Astrocyte of the spinal cord (primary cell): ENCODE data around the gene BDNF.

Experiments
- DNase-seq: peaks from one replicate; pipeline ENCODE4 v3.0.0; 2011; ENCODE audit warnings: low read depth, low spot score
- H3K4me3 ChIP-seq: 2 replicates; pipeline ENCODE4 v1.5.1; 2011; ENCODE audit warnings: low read depth, mild to moderate bottlenecking, low read length, moderate library complexity
- CTCF ChIP-seq: IDR thresholded peaks from 2 replicates; pipeline ENCODE4 v1.5.1; 2012; ENCODE audit warnings: low read depth, mild to moderate bottlenecking, low read length, inconsistent platforms
- in situ Hi-C: cut with HindIII; loops from 2 replicates; pipeline ENCODE4 v1.10.0; 2017; ENCODE audit warnings: low sequenced_read_pairs

BDNF gene

DNA sequence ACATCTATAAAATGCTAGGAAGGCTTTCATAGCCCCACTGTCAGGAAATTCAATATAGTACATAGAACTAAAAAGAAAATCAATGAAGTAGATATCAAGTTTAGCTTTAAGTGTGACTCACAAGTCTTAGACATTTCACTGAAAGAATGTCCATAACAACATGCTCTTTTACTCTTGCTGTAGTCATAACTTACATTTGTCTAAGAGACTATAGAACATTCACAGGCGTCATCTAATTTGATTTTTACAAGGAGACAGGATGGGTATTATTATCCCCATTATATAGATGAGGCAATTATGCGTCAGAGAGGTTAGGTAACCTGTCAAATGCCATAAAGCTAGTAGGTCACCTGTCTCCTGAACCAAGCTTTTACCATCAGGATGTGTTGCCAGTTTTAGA, 36.9 kb downstream of the BDNF start:
- in situ Hi-C loops: no loop called here
- DNase-seq: no peak
- no peak overlapping the region for H3K4me3 ChIP-seq
- no peak for TF ChIP-seq CTCF

- in situ Hi-C loops: no loop called here
- no peak overlapping the region for H3K4me3 ChIP-seq
- DNase-seq: no peak
- no peak for TF ChIP-seq CTCF
Observed at GRCh38 chr11:27660171-27660570, 40.1 kb downstream of the BDNF start.

DNA sequence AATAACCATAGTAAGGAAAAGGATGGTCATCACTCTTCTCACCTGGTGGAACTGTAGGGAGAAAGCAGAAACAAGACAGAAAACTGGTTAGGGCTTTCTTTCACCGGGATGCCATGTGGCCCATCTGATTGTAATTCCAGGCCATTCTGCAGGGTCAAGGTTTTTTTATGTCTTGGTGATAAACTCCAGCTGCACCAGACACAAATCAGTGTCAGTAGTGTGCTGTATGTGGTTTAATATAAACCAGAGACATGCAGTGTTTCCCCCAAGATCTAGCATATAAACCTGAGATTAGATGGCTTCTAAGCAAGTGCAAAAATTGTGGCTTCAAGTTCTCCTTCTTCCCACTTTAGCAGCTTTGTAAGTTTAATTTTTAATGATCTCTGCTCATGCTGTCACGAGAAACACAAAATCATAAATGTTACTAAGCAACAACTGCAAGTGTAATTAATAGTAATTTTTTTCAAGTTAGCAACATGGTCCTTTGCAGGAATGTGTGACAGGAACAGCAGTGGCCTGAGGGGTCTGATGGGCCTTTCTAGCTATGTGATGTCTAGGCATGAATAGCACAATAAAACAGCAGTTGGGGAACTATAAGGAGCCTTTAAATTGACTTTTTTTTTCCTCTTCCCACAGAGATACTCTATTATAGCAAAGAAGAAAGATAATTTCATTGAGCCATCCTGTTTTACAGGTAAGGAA, 41.6 kb downstream of the BDNF start:
- TF ChIP-seq CTCF: no peak
- in situ Hi-C loops: no loop called here
- no peak for DNase-seq
- no peak overlapping the region for H3K4me3 ChIP-seq

DNA sequence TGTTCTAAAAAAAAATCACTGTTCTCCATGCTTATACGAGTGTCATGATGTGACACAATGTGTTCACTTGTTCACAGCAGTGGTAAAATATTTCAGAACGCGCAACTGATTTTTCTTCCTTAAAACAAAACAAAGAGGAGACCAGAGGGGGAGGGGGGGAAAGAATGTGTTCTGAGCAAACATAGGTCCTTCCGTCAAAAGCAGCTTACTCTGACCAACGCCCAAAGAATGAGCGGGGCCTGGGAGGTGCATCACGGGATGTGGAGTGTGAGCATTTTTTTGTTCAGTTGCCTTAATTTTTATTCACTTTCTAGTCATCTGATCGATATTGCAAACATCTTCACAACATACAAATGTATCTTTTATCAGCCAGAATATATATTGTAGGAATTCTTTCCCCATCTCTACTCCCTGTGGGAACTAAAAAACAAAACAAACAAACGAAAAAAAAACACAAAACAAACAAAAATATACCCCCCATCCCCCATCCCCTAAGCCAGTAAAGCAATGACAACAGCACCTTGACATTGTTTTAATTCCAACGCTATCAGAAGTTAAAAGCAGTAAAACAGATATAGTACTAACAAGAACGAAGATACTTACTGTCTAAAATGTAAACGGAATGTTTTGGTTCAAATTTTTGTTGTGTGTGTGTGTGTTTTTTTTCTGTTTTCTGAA, 43.3 kb downstream of the BDNF start:
- H3K4me3 ChIP-seq: no peak overlapping the region
- no peak for DNase-seq
- TF ChIP-seq CTCF: no peak
- in situ Hi-C loops: no loop called here

DNA sequence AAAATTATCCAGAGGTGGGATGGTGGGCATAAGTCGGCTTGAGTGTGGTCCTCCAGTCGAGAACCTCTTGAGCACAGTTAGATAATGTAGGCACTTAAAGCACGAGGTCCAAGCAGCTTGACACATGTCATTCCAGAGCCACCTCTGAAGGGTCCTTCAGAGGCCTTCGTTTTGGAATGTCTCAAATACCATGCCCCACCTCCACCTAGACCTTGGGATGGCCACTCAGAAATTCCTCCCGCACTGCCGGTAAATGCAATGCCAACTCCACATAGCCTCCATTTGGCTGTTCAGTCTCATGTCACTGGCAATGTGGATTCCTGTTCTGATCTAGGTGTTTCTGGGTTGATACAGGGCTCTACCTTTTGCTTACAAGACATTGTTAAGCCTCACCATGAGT, 43.9 kb downstream of the BDNF start:
- no peak for DNase-seq
- H3K4me3 ChIP-seq: no peak overlapping the region
- in situ Hi-C loops: no loop called here
- no peak for TF ChIP-seq CTCF

DNA sequence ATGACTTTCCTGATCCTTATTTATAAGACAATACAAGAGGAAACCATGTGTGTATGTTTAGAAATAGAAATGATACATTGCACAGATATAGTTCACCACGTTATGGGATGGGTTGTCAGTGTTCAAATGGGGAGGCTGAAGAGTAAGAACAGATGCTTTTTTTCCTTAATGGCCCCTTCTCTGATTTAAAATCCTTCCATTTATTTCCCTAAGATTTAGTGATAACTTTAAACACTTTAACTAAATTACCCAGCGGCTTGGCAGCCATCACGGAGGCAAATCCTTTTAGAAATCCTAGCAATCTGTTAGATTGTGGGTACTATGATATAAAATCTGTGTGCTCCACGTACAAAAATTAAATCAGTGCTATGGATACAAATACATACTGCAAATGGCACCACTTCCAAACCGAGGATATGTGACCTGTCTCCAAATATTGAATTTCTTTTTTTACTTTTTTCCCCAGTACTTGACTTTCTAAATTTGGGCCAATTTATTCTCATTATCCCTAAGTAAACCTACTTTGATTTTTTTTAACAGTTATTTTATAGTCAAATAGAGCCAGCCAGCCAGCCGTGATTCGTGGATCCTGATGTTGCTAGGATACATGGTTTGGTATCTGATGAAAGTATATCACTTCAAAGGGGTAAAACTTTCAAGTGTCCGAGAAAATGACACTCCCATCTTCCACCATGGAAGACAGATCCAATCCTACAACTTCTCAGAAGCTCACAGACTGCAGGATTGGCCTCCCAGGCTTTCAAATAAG, 46.1 kb downstream of the BDNF start:
- H3K4me3 ChIP-seq: no peak overlapping the region
- in situ Hi-C loops: no loop called here
- no peak for DNase-seq
- TF ChIP-seq CTCF: no peak
